ENCODE data around the gene SPATA33. TPM values are rescaled to one million over a fixed set of nuclear protein-coding genes. Genes with fewer than 3 reads are reported as not detected.

SPATA33 gene
- total RNA-seq, 2 experiments from 2014 or later, result 9.8 to 11.6 TPM

- ATAC-seq (ENCODE audit: low read depth) (no peak), DNase-seq (no peak)
- Mint-ChIP-seq H3K9me3 (no peaks in the 10 kb centered on the region), H3K27me3 (no peaks in the 10 kb centered on the region), H3K4me3 (no peak overlapping the region), H3K4me1 (peaks cover 9% of the 10 kb centered on the region), H3K27ac (no peak overlapping the region), H3K36me3 (no peaks in the 10 kb centered on the region)
- POLR2A ChIA-PET, result interaction anchor here (0.7 to 1.7 kb wide), 11 partner anchors 10 to 167 kb away, joined by 3 to 13 read pairs (median 4); partner anchors contain the start of gene TCF25
These were observed 49.1 kb downstream of the SPATA33 start for GRCh38 chr16:89706518-89707260.

DNA sequence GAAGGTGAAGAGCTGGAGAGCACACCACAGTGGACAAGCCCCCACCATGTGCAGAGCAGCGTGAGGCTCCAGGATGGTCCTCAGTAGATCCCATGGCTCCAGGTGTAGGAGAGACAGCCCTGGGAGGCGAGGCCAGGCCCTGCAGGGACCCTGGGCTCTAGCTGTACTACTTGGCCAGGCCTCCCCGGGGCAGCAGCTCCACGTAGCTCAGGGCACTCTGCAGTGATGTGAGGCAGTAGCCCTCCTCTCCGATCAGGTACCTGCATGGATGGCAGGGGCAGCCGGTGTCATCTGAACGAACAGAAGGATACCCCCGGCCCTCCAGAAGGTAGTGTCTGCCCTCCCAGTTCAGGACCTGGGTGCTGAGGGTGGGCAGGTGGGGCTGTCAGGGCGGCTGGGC lies 50.1 kb downstream of the SPATA33 start:
- H3K4me1 Mint-ChIP-seq, result peaks cover 5% of the 10 kb centered on the region
- POLR2A ChIA-PET, result interaction anchor here (0.6 to 0.8 kb wide), 2 partner anchors 54 to 86 kb away, joined by 3 to 6 read pairs; no protein-coding TSS in a partner anchor
- no peak overlapping the region for H3K4me3 Mint-ChIP-seq
- no peak for ATAC-seq (ENCODE audit: low read depth)
- H3K9me3 Mint-ChIP-seq, result no peaks in the 10 kb centered on the region
- DNase-seq, result no peak
- H3K36me3 Mint-ChIP-seq, result no peaks in the 10 kb centered on the region
- no peak overlapping the region for H3K27ac Mint-ChIP-seq
- no peaks in the 10 kb centered on the region for H3K27me3 Mint-ChIP-seq

GRCh38 chr16:89708481-89708931 lies 50.9 kb downstream of the SPATA33 start:
- no peaks in the 10 kb centered on the region for H3K9me3 Mint-ChIP-seq
- POLR2A ChIA-PET, result interaction anchor here (1.6 kb wide), 1 partner anchor 16 kb away, joined by 7 read pairs; no protein-coding TSS in a partner anchor
- no peaks in the 10 kb centered on the region for H3K27me3 Mint-ChIP-seq
- peaks cover 5% of the 10 kb centered on the region for H3K4me1 Mint-ChIP-seq
- DNase-seq (no peak), ATAC-seq (ENCODE audit: low read depth) (no peak)
- H3K36me3 Mint-ChIP-seq, result no peaks in the 10 kb centered on the region
- no peak overlapping the region for H3K27ac Mint-ChIP-seq
- H3K4me3 Mint-ChIP-seq, result no peak overlapping the region

GRCh38 chr16:89709166-89709565 lies 51.5 kb downstream of the SPATA33 start:
- DNase-seq (no peak), ATAC-seq (ENCODE audit: low read depth) (no peak)
- Mint-ChIP-seq H3K4me1 (peaks cover 5% of the 10 kb centered on the region), H3K36me3 (no peaks in the 10 kb centered on the region), H3K27me3 (no peaks in the 10 kb centered on the region), H3K27ac (no peak overlapping the region), H3K4me3 (no peak overlapping the region), H3K9me3 (no peaks in the 10 kb centered on the region)
- POLR2A ChIA-PET, result interaction anchor here (1.6 kb wide), 2 partner anchors 15 to 155 kb away, joined by 5 to 7 read pairs; no protein-coding TSS in a partner anchor

DNA sequence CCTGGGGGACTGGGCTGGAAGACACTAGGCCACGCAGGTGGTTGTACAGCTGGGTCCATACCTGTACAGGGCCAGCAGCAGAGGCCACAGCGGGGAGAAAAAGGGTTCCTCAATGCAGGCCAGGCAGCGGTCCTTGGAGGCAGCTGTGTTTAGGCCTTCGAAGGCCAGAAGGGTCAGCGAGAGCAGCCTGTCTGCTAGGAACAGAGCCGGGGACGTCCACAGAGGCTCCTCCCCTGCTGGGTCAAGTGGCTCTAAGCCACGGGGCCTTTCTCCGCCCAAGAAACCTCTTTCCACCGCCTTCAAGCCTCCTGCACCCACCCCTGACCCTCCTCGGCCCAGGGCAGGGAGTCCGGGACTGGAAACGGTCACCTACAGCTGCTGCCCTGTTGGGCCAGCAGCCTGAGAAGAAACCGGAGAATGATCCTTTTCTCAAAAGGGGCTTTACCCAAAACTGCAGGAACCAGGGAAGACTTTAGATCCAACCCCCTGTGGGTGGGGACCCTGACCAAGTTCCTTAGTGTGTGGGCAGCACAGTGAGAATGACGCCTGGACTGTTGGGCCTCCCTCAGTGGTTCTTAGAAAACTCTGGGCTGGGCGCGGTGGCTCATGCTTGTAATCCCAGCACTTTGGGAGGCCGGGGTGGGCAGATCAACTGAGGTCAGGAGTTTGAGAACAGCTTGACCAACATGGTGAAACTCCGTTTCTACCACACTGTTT lies 52.2 kb downstream of the SPATA33 start:
- POLR2A ChIA-PET, result interaction anchor here (1.6 kb wide), 2 partner anchors 14 to 154 kb away, joined by 5 to 7 read pairs; no protein-coding TSS in a partner anchor

DNA sequence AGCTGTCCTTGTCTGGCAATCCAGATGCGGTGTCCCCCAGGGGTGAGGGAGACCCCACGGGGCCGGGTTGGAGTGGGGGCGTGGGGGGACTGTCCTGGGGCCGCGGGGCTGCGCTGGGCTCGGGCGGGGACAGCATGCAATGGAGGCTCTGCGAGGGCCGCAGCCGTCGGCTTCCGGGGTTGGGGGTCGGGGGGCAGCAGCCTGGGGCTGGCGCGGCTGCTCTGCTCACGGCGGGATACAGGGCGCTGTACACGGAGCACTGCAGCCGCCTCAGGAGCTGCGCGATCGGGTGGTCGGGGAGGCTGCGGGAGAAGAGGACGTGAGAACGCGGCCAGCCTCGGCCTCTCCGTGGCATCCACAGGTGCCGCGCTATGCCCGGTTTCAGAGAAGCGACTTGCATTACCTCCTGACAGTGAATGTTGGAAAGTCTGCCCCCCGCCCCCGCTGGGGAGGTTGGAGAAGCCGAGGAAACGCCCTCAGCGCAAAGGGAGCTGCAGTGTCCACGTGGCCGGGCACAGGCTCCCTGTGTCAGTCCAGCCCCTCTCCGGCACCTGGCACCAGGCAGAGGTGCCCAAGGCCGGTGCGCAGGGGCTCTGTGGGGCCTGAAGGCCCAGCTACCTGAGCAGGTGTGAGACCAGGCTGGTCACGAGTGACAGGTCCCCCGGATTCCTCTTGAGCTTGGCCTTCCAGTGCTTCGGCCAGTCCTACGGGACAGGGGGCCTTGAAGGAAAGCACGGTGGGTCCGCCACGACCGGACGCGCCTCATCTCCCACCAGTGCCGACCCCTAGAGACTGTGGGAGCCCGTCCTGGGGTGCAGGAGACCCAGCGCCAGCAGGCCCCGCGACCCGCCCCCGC lies 53.3 kb downstream of the SPATA33 start:
- Mint-ChIP-seq H3K4me3 (no peak overlapping the region), H3K36me3 (peaks cover 5% of the 10 kb centered on the region), H3K27me3 (no peaks in the 10 kb centered on the region), H3K4me1 (peaks cover 4% of the 10 kb centered on the region), H3K9me3 (peaks cover 1% of the 10 kb centered on the region), H3K27ac (no peak overlapping the region)
- ATAC-seq (ENCODE audit: low read depth) (peak; percentile 3), DNase-seq (no peak)
- POLR2A ChIA-PET, result interaction anchor here (1.2 to 4.0 kb wide), 2 partner anchors 11 to 13 kb away, joined by 7 to 16 read pairs; no protein-coding TSS in a partner anchor

More for the DNA sequence above, 52.2 kb downstream of the SPATA33 start:
- H3K4me1 Mint-ChIP-seq, result peaks cover 6% of the 10 kb centered on the region
- no peak overlapping the region for H3K27ac Mint-ChIP-seq
- no peak overlapping the region for H3K4me3 Mint-ChIP-seq
- DNase-seq (no peak), ATAC-seq (ENCODE audit: low read depth) (no peak)
- H3K36me3 Mint-ChIP-seq, result peaks cover 3% of the 10 kb centered on the region
- no peaks in the 10 kb centered on the region for H3K27me3 Mint-ChIP-seq
- peaks cover under 1% of the 10 kb centered on the region for H3K9me3 Mint-ChIP-seq

- DNase-seq (peak; percentile 92), ATAC-seq (ENCODE audit: low read depth) (peak; percentile 85)
- Mint-ChIP-seq H3K4me3 (peak overlapping the region; percentile 80), H3K9me3 (peaks cover 1% of the 10 kb centered on the region), H3K27me3 (no peaks in the 10 kb centered on the region), H3K36me3 (peaks cover 5% of the 10 kb centered on the region), H3K27ac (peak overlapping the region; percentile 71), H3K4me1 (peaks cover 2% of the 10 kb centered on the region)
- POLR2A ChIA-PET, result interaction anchor here (0.7 to 4.0 kb wide), 3 partner anchors 9 to 12 kb away, joined by 3 to 16 read pairs (median 7); no protein-coding TSS in a partner anchor
These were observed 54.1 kb downstream of the SPATA33 start for GRCh38 chr16:89711601-89712273.

DNA sequence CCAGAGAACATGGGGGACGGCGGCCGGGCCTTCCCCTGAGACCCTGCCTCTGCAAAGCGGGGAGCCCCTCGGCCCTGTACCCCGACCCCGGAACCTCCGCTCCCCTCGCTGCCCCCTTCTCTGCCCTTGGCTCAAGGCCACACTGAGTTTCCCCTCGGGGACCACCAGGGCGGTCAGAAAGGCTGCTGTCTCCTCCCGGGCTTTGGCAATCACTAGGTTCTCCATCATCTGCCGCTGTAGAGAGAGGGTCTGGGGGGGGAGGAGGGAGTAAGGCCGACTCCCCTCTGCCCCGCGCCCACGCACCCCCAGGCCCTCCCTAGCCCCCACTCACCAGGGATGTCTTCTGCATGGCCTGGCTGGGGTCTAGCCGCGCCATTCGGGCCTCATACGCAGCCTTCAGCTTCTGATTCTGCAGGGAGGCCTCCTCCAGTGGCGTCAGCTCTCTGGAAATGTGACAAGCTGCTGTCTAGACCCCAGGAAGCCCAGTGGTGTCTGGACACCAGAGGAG lies 54.7 kb downstream of the SPATA33 start:
- peaks cover 5% of the 10 kb centered on the region for H3K36me3 Mint-ChIP-seq
- peaks cover 2% of the 10 kb centered on the region for H3K4me1 Mint-ChIP-seq
- ATAC-seq (ENCODE audit: low read depth), result peak; percentile 4
- peaks cover 1% of the 10 kb centered on the region for H3K9me3 Mint-ChIP-seq
- POLR2A ChIA-PET, result interaction anchor here (0.7 to 4.0 kb wide), 2 partner anchors 10 to 12 kb away, joined by 3 to 16 read pairs; no protein-coding TSS in a partner anchor
- H3K27me3 Mint-ChIP-seq, result no peaks in the 10 kb centered on the region
- no peak for DNase-seq
- H3K4me3 Mint-ChIP-seq, result peak overlapping the region; percentile 80
- H3K27ac Mint-ChIP-seq, result peak overlapping the region; percentile 71

GRCh38 chr16:89716493-89716892 lies 58.9 kb downstream of the SPATA33 start:
- ATAC-seq (ENCODE audit: low read depth) (no peak), DNase-seq (no peak)
- Mint-ChIP-seq H3K9me3 (peaks cover 1% of the 10 kb centered on the region), H3K27me3 (no peaks in the 10 kb centered on the region), H3K27ac (no peak overlapping the region), H3K4me3 (no peak overlapping the region), H3K36me3 (peaks cover 5% of the 10 kb centered on the region), H3K4me1 (peaks cover 20% of the 10 kb centered on the region)
- POLR2A ChIA-PET, result interaction anchor here (1.0 kb wide), 1 partner anchor 10 kb away, joined by 4 read pairs; no protein-coding TSS in a partner anchor

GRCh38 chr16:89716916-89717687 lies 59.5 kb downstream of the SPATA33 start:
- POLR2A ChIA-PET, result interaction anchor here (1.0 kb wide), 1 partner anchor 11 kb away, joined by 4 read pairs; no protein-coding TSS in a partner anchor
- peaks cover 1% of the 10 kb centered on the region for H3K9me3 Mint-ChIP-seq
- peak overlapping the region; percentile 54 for H3K27ac Mint-ChIP-seq
- DNase-seq, result no peak
- no peaks in the 10 kb centered on the region for H3K27me3 Mint-ChIP-seq
- peaks cover 5% of the 10 kb centered on the region for H3K36me3 Mint-ChIP-seq
- no peak for ATAC-seq (ENCODE audit: low read depth)
- no peak overlapping the region for H3K4me3 Mint-ChIP-seq
- H3K4me1 Mint-ChIP-seq, result peaks cover 20% of the 10 kb centered on the region

GRCh38 chr16:89717688-89718505 lies 60.3 kb downstream of the SPATA33 start:
- Mint-ChIP-seq H3K27me3 (no peaks in the 10 kb centered on the region), H3K4me1 (peaks cover 23% of the 10 kb centered on the region), H3K4me3 (no peak overlapping the region), H3K36me3 (peaks cover 10% of the 10 kb centered on the region), H3K27ac (peak overlapping the region; percentile 7), H3K9me3 (peaks cover 1% of the 10 kb centered on the region)
- ATAC-seq (ENCODE audit: low read depth) (no peak), DNase-seq (no peak)
- POLR2A ChIA-PET, result no interaction called here
